Measurements from ENCODE around the gene TMEM51. TPM values are rescaled to one million over a fixed set of nuclear protein-coding genes. Genes with fewer than 3 reads are reported as not detected.

TMEM51 gene
- total RNA-seq, 2 experiments from 2014 or later: not detected

GRCh38 chr1:15170071-15170470, 16.5 kb downstream of the TMEM51 start:
- TF ChIP-seq, protein P1, sequence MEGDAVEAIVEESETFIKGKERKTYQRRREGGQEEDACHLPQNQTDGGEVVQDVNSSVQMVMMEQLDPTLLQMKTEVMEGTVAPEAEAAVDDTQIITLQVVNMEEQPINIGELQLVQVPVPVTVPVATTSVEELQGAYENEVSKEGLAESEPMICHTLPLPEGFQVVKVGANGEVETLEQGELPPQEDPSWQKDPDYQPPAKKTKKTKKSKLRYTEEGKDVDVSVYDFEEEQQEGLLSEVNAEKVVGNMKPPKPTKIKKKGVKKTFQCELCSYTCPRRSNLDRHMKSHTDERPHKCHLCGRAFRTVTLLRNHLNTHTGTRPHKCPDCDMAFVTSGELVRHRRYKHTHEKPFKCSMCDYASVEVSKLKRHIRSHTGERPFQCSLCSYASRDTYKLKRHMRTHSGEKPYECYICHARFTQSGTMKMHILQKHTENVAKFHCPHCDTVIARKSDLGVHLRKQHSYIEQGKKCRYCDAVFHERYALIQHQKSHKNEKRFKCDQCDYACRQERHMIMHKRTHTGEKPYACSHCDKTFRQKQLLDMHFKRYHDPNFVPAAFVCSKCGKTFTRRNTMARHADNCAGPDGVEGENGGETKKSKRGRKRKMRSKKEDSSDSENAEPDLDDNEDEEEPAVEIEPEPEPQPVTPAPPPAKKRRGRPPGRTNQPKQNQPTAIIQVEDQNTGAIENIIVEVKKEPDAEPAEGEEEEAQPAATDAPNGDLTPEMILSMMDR (IDR thresholded peaks at IDR 0.05): no peak
- ATAC-seq (no peak), DNase-seq (no peak)
- POLR2A ChIA-PET: no interaction called here
- peaks cover 17% of the 10 kb centered on the region for H3K4me1 Mint-ChIP-seq (ENCODE audit: low read depth)
- H3K36me3 Mint-ChIP-seq (ENCODE audit: low read depth): no peaks in the 10 kb centered on the region
- CTCF ChIA-PET: no interaction called here
- intact Hi-C loops (cut with micrococcal nuclease): no loop called here
- no peak overlapping the region for H3K27ac Mint-ChIP-seq
- H3K27me3 Mint-ChIP-seq: peaks cover 14% of the 10 kb centered on the region
- H3K9me3 Mint-ChIP-seq: no peaks in the 10 kb centered on the region
- no peak overlapping the region for H3K4me3 Mint-ChIP-seq

- Mint-ChIP-seq H3K4me3 (no peak overlapping the region), H3K9me3 (peaks cover 6% of the 10 kb centered on the region)
- TF ChIP-seq, protein P1 (IDR thresholded peaks at IDR 0.05): no peak
These were observed 17.8 kb downstream of the TMEM51 start for GRCh38 chr1:15171271-15171908.

GRCh38 chr1:15172405-15173259, 19.1 kb downstream of the TMEM51 start:
- intact Hi-C loops (cut with micrococcal nuclease): no loop called here
- ATAC-seq (no peak), DNase-seq (no peak)
- H3K9me3 Mint-ChIP-seq: peaks cover 6% of the 10 kb centered on the region
- TF ChIP-seq, protein P1 (IDR thresholded peaks at IDR 0.05): no peak
- H3K36me3 Mint-ChIP-seq (ENCODE audit: low read depth): peaks cover 2% of the 10 kb centered on the region
- H3K27me3 Mint-ChIP-seq: peaks cover 31% of the 10 kb centered on the region
- H3K27ac Mint-ChIP-seq: no peak overlapping the region
- ChIA-PET POLR2A (no interaction called here), CTCF (no interaction called here)
- no peak overlapping the region for H3K4me3 Mint-ChIP-seq
- peaks cover 25% of the 10 kb centered on the region for H3K4me1 Mint-ChIP-seq (ENCODE audit: low read depth)

More at GRCh38 chr1:15171271-15171908, 17.8 kb downstream of the TMEM51 start:
- Mint-ChIP-seq H3K4me1 (ENCODE audit: low read depth) (peaks cover 25% of the 10 kb centered on the region), H3K27ac (no peak overlapping the region), H3K36me3 (ENCODE audit: low read depth) (peaks cover 2% of the 10 kb centered on the region), H3K27me3 (peaks cover 22% of the 10 kb centered on the region)
- ATAC-seq (no peak), DNase-seq (no peak)
- ChIA-PET POLR2A (no interaction called here), CTCF (no interaction called here)
- intact Hi-C loops (cut with micrococcal nuclease): no loop called here

GRCh38 chr1:15173863-15174614, 20.5 kb downstream of the TMEM51 start:
- ChIA-PET CTCF (interaction anchor here (1.3 kb wide), 1 partner anchor 100 kb away, joined by 3 read pairs; no protein-coding TSS in a partner anchor), POLR2A (interaction anchor here (0.6 kb wide), 1 partner anchor 75 kb away, joined by 4 read pairs; no protein-coding TSS in a partner anchor)
- no peak for ATAC-seq
- H3K4me3 Mint-ChIP-seq: no peak overlapping the region
- H3K36me3 Mint-ChIP-seq (ENCODE audit: low read depth): peaks cover 2% of the 10 kb centered on the region
- no peak for DNase-seq
- peaks cover 6% of the 10 kb centered on the region for H3K9me3 Mint-ChIP-seq
- H3K27me3 Mint-ChIP-seq: peaks cover 33% of the 10 kb centered on the region
- no peak overlapping the region for H3K27ac Mint-ChIP-seq
- intact Hi-C loops (cut with micrococcal nuclease): no loop called here
- TF ChIP-seq, protein P1 (IDR thresholded peaks at IDR 0.05): no peak
- H3K4me1 Mint-ChIP-seq (ENCODE audit: low read depth): peaks cover 25% of the 10 kb centered on the region
